Sigmoid colon (tissue), 4 donors: ENCODE data around the gene CNTNAP4.

ENCODE experiments used
- POLR2A ChIP-seq, 2 donors: fragments of 450-650 bp; IDR thresholded peaks; one replicate each; pipeline ENCODE4 v1.6.1; 2016; ENCODE audit warnings: antibody characterized with exemption in 2 of 2, mild to moderate bottlenecking in 2 of 2, moderate library complexity in 2 of 2
- POLR2AphosphoS5 ChIP-seq, 4 donors: sonication (generic); formaldehyde crosslinking; IDR thresholded peaks; one replicate each; pipeline ENCODE4 v1.6.1; 2017; ENCODE audit warnings: antibody characterized with exemption in 4 of 4
- TF ChIP-seq, protein P1 (sequence below), 4 experiments: fragments of 450-650 bp in 3 of 4; fragments of 200-600 bp in 1 of 4; IDR thresholded peaks; one replicate each; pipeline ENCODE4 v1.5.1; 2016 to 2019; ENCODE audit warnings: antibody characterized with exemption in 4 of 4, mild to moderate bottlenecking in 3 of 4, moderate library complexity in 2 of 4

DNA sequence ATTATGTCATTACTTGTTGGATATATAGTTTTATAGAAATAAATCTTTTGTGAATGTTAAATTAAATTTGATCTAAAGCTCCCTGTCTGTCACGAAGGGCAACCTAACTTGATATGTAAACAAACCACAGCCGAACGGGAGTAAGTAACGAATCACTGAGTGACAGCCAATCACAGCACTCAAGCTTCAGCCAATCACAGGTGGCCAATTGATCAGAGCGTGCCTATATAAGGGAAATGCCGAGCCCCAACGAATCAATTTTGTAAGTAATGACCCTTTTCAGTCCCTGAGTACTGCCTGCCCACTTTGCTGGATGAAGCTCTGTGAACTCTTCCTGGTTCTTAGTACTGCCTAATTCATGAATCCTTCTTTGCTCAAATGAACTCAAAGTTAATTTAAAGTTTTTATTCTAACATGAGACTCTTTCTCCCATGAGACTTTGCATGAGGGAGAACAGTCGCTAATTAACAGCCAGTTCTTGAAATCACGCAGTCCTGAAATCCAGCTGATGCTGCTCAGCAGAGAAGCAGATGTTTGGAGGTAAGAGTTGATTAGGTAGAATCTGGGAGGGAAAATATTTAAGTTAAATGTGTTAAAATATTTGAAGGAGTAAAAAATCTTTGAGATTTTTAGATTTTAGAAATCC is 302.2 kb downstream of the CNTNAP4 start:
- no peak for TF ChIP-seq POLR2A (IDR thresholded peaks at IDR 0.05)
- TF ChIP-seq, protein P1, sequence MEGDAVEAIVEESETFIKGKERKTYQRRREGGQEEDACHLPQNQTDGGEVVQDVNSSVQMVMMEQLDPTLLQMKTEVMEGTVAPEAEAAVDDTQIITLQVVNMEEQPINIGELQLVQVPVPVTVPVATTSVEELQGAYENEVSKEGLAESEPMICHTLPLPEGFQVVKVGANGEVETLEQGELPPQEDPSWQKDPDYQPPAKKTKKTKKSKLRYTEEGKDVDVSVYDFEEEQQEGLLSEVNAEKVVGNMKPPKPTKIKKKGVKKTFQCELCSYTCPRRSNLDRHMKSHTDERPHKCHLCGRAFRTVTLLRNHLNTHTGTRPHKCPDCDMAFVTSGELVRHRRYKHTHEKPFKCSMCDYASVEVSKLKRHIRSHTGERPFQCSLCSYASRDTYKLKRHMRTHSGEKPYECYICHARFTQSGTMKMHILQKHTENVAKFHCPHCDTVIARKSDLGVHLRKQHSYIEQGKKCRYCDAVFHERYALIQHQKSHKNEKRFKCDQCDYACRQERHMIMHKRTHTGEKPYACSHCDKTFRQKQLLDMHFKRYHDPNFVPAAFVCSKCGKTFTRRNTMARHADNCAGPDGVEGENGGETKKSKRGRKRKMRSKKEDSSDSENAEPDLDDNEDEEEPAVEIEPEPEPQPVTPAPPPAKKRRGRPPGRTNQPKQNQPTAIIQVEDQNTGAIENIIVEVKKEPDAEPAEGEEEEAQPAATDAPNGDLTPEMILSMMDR (IDR thresholded peaks at IDR 0.05): no peak
- TF ChIP-seq POLR2AphosphoS5 (IDR thresholded peaks at IDR 0.05): no peak
